Measurements from ENCODE around the gene FAM167B.
A peak's percentile ranks its signal among the peaks of the same experiment; 100 is the strongest.
"Not testable (repeated sequence)": the region's sequence is repeated elsewhere in the genome, so short reads cannot be mapped to it uniquely, and the experiment has no call there.

Gene FAM167B

GRCh38 chr1:32265846-32266245 lies 18.8 kb downstream of the FAM167B start:
- no peak for DNase-seq

DNA sequence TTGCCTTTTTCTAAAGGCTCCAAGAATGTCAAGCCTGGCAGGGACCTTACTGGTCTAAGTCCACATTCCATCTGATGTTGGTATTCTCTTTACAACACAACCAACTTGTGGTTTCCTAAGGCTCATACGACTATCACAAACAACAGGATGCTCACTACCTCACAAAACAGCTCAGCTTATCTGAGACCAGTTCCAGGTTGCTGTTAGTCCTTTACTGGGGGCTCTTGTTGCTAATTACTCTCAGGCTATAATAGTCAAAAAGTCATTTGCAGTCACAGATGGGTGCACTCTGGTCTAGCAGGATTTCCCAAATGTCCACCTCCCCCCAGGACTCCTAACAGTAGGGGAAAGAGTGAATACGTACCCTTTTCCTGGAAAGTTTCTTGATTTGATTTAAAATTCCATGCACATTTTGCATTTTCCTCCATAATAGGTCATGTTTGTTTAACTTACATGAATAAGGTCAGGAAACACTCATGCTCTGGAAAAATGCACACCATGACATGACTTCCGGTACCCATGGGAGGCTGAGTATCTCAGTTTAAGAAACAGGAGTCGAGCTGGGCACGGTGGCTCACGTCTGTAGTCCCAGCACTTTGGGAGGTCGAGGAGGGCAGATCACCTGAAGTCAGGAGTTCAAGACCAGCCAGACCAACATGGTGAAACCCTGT lies 20.0 kb downstream of the FAM167B start:
- DNase-seq, result no peak

- no peak for DNase-seq
Measured at GRCh38 chr1:32269744-32270143, 22.7 kb downstream of the FAM167B start.

GRCh38 chr1:32272557-32273390 lies 25.8 kb downstream of the FAM167B start:
- DNase-seq, result no peak

DNA sequence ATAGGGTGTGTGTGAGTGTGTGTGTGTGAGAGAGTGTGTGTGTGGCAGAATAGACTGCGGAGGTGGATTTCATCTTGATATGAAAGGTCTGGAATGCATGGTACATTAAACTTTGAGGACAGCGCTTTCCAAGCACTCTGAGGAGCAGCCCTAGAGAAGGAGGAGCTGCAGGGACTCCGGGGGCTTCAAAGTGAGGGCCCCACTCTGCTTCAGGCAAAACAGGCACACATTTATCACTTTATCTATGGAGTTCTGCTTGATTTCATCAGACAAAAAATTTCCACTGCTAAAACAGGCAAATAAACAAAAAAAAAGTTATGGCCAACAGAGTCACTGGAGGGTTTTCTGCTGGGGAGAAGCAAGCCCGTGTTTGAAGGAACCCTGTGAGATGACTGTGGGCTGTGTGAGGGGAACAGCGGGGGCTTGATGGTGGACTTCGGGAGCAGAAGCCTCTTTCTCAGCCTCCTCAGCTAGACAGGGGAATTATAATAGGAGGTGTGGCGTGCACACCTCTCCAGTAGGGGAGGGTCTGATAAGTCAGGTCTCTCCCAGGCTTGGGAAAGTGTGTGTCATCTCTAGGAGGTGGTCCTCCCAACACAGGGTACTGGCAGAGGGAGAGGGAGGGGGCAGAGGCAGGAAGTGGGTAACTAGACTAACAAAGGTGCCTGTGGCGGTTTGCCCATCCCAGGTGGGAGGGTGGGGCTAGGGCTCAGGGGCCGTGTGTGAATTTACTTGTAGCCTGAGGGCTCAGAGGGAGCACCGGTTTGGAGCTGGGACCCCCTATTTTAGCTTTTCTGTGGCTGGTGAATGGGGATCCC lies 26.6 kb downstream of the FAM167B start:
- no peak for DNase-seq

DNA sequence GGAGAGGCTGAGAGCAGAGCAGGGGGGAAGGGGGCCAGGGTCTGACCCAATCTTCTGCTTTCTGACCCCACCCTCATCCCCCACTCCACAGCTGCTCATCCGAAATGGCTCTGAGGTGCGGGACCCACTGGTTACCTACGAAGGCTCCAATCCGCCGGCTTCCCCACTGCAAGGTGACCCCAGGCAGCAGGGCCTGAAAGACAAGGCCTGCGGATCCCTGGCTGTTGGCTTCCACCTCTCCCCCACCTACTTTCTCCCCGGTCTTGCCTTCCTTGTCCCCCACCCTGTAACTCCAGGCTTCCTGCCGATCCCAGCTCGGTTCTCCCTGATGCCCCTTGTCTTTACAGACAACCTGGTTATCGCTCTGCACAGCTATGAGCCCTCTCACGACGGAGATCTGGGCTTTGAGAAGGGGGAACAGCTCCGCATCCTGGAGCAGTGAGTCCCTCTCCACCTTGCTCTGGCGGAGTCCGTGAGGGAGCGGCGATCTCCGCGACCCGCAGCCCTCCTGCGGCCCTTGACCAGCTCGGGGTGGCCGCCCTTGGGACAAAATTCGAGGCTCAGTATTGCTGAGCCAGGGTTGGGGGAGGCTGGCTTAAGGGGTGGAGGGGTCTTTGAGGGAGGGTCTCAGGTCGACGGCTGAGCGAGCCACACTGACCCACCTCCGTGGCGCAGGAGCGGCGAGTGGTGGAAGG lies 27.8 kb downstream of the FAM167B start:
- DNase-seq, result no peak

DNA sequence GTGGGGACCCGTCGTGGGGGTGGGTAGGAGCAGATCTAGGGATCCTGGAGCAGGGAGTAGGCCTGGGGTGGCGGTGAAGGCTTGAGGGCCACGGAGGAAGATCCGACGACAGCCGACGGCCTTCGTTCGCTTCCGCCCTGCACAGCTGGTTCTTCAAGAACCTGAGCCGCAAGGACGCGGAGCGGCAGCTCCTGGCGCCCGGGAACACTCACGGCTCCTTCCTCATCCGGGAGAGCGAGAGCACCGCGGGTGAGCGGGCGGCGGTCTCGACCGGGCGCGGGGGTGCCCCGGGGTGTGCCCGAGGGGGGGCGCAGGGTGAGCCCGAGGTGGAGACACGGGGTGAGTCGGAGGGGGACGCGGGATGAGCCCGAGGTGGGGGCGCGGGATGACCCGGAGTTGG lies 28.4 kb downstream of the FAM167B start:
- no peak for DNase-seq

DNA sequence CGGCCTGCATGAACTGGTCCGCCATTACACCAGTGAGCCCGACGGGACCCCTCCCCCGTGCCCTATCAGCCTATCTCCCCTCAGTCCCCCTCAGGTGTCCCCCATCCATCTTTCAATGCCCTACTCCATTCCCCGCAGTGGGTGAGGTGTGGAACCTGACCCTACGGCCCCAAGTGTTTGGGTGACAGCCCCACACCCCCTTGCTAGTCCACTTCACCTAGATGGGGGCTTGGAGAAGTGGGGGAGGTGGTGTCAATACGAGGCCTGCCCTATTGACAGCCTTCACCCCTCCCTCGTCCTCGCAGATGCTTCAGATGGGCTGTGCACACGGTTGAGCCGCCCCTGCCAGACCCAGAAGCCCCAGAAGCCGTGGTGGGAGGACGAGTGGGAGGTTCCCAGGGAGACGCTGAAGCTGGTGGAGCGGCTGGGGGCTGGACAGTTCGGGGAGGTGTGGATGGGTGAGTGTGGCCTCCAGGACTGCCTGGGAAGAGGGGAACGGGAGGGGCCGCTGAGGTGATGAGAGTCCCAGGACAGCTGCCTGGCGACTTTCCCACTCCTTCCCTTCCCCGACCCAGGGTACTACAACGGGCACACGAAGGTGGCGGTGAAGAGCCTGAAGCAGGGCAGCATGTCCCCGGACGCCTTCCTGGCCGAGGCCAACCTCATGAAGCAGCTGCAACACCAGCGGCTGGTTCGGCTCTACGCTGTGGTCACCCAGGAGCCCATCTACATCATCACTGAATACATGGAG lies 29.2 kb downstream of the FAM167B start:
- DNase-seq, result no peak

DNA sequence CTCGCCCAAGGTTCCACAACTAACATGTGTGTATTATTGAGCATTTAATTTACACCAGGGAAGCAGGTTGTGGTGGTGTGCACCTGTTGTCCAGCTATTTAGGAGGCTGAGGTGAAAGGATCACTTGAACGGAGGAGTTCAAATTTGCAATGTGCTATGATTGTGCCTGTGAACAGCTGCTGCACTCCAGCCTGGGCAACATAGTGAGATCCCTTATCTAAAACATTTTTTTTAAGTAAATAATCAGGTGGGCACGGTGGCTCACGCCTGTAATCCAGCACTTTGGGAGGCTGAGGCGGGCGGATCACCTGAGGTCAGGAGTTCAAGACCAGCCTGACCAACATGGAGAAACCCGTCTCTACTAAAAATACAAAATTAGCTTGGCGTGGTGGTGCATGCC lies 37.8 kb downstream of the FAM167B start:
- DNase-seq, result not testable (repeated sequence)

GRCh38 chr1:32285658-32286057 lies 38.6 kb downstream of the FAM167B start:
- no peak for DNase-seq

DNA sequence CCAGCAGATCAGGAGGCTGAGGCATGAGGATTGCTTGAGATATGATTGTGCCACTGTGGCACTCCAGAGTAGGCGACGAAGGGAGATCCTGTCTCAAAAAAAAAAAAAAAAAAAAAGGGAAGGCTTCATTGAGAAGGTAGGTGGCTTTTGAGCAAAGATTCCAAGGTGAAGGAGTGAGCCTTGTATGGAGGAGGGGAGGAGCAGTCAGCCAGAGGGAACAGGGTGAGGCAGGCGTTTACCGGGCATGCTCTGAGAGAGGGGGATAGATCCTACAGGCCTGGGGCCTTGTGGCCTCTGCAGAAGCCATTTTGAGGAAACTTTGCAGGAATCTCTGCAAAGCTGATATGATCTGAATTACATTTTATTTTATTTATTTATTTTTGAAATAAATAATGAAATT lies 39.7 kb downstream of the FAM167B start:
- DNase-seq, result no peak

GRCh38 chr1:32289256-32289655 lies 42.2 kb downstream of the FAM167B start:
- DNase-seq, result no peak

- DNase-seq, result no peak
Measured at GRCh38 chr1:32291145-32291707, 44.2 kb downstream of the FAM167B start.

DNA sequence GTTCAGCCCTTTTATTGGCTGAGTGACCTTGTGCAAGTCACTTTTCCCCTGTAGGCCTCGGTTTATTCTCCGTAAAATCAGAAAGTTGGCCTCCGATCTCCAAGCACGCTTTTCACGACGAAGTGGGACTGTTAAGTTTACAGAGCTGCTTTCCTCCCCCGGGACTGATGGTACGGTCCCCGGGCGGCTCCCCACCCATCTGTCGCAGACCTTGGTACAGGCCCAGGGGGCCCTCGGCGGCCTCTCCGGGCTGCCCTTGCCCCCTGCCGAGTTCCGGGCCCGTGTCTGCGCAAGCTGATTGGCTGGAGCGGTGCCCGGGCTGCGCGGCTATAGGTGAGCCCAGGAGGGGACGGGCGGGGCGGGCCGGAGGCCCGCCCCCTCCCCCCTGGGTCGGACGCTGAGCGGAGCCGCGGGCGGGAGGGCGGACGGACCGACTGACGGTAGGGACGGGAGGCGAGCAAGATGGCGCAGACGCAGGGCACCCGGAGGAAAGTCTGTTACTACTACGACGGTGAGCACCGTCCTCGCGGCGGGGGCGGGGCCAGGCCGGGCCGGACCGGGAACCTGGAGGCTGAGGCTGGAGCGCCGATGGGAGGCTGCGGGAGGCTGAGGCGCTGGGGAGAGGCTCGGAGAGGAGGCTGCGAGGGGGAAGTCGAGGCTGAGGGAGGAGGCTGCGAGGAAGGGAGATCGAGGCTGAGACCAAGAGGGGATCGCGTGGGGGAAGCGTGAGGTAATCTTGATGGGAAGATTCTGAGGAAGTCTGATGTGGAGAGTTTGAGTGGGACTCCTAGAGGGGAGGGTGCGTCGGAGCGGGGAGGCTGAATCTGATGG lies 44.9 kb downstream of the FAM167B start, which contains the start of gene HDAC1:
TSS of gene HDAC1 (plus strand) at position 376 of the 831 bp plus-strand sequence. CDS start at position 463, 87 bp downstream.
- peak; percentile 53 for DNase-seq

GRCh38 chr1:32298211-32298610 lies 51.2 kb downstream of the FAM167B start:
- not testable (repeated sequence) for DNase-seq

Data from NCI-H187 treated with DMSO at 0.1 percent for 48 hours (cell line).